Endodermal cell (in vitro differentiated cells): ENCODE measurements around the gene KIF9. TPM values are rescaled to one million over a fixed set of nuclear protein-coding genes. Genes with fewer than 3 reads are reported as not detected.

Experiments
- DNase-seq: peaks from one replicate; pipeline ENCODE4 v3.0.0-alpha.2; 2017
- H3K27ac ChIP-seq: 2 replicates; pipeline ENCODE4 v1.5.1; 2013; ENCODE audit warnings: mild to moderate bottlenecking, low read depth, low read length, moderate library complexity
- H3K27me3 ChIP-seq: 2 replicates; pipeline ENCODE4 v1.6.1; 2013; ENCODE audit warnings: mild to moderate bottlenecking, low read length, moderate library complexity; ENCODE audit not compliant: insufficient read depth, control insufficient read depth, poor library complexity, severe bottlenecking
- H3K36me3 ChIP-seq: 2 replicates; pipeline ENCODE4 v1.7.0; 2013; ENCODE audit warnings: mild to moderate bottlenecking, low read length, moderate library complexity; ENCODE audit not compliant: control insufficient read depth, insufficient read depth
- H3K4me1 ChIP-seq: one replicate; pipeline ENCODE4 v1.7.0; 2013; ENCODE audit warnings: low read length; ENCODE audit not compliant: control insufficient read depth, insufficient read depth
- H3K4me3 ChIP-seq: 2 replicates; pipeline ENCODE4 v1.5.1; 2013; ENCODE audit warnings: mild to moderate bottlenecking, low read length, moderate library complexity
- H3K9ac ChIP-seq: 2 replicates; pipeline ENCODE4 v1.6.1; 2013; ENCODE audit warnings: mild to moderate bottlenecking, low read length, moderate library complexity; ENCODE audit not compliant: poor library complexity, severe bottlenecking; ENCODE audit errors: extremely low read depth
- H3K9me3 ChIP-seq: 2 replicates; pipeline ENCODE4 v1.6.1; 2013; ENCODE audit warnings: mild to moderate bottlenecking, low read length, moderate library complexity; ENCODE audit not compliant: control insufficient read depth
- H3K27ac Mint-ChIP-seq: 2 replicates; pipeline ENCODE4 v1.8.0; 2020; ENCODE audit warnings: mixed read lengths
- H3K27me3 Mint-ChIP-seq: 2 replicates; pipeline ENCODE4 v1.8.0; 2021; ENCODE audit warnings: mild to moderate bottlenecking, mixed read lengths; ENCODE audit not compliant: insufficient read depth
- H3K36me3 Mint-ChIP-seq: 2 replicates; pipeline ENCODE4 v1.8.0; 2020; ENCODE audit warnings: low read depth, mixed read lengths
- H3K4me1 Mint-ChIP-seq: 2 replicates; pipeline ENCODE4 v1.8.0; 2020; ENCODE audit warnings: mixed read lengths
- H3K4me3 Mint-ChIP-seq: 2 replicates; pipeline ENCODE4 v1.8.0; 2020; ENCODE audit warnings: mild to moderate bottlenecking, moderate library complexity, mixed read lengths
- H3K9me3 Mint-ChIP-seq: 2 replicates; pipeline ENCODE4 v1.8.0; 2020; ENCODE audit warnings: mild to moderate bottlenecking, mixed read lengths
- CTCF ChIP-seq: fragments of 200-600 bp; sonication (generic); conservative IDR thresholded peaks from 2 replicates; pipeline ENCODE4 v1.5.0; 2021; ENCODE audit warnings: antibody characterized with exemption, mild to moderate bottlenecking
- WGBS, 2 experiments: methylation state at CpG; one replicate each; pipeline versions ENCODE4 v1.1.5 to v1.1.7; 2013; ENCODE audit warnings: missing lambda C conversion rate in 2 of 2, mixed read lengths in 1 of 2; ENCODE audit not compliant: insufficient coverage in 1 of 2, insufficient read length in 1 of 2; 5-methylcytosine and 5-hydroxymethylcytosine counted together
- total RNA-seq, 2 donors: library from RNA; stranded (reverse); fragmentation: NEBNext Ultra II Directional in 1 of 2; extraction: Animal tissue kit (Norgen Biotek cat#: 25700) in 1 of 2; gene quantifications; 2 replicates in 1 of 2; 3 replicates in 1 of 2; pipeline ENCODE4 v1.2.1, GENCODE V29; 2021

KIF9 gene
- total RNA-seq, 2 donors from 2014 or later = 9.9 TPM

- H3K4me1 ChIP-seq = peaks cover 5% of the 10 kb centered on the region
- H3K27me3 Mint-ChIP-seq = no peaks in the 10 kb centered on the region
- H3K27me3 ChIP-seq = no peaks in the 10 kb centered on the region
- no peak overlapping the region for H3K9ac ChIP-seq
- H3K27ac Mint-ChIP-seq = no peak overlapping the region
- no peak for TF ChIP-seq CTCF
- H3K9me3 ChIP-seq = no peaks in the 10 kb centered on the region
- peaks cover 8% of the 10 kb centered on the region for H3K4me1 Mint-ChIP-seq
- H3K36me3 Mint-ChIP-seq = peaks cover 8% of the 10 kb centered on the region
- DNase-seq = no peak
- no peak overlapping the region for H3K4me3 Mint-ChIP-seq
- peaks cover 16% of the 10 kb centered on the region for H3K36me3 ChIP-seq
- no peak overlapping the region for H3K27ac ChIP-seq
- 92 to 99% methylated on average over 5 to 6 of the region's 6 CpGs for WGBS, 2 experiments
- no peaks in the 10 kb centered on the region for H3K9me3 Mint-ChIP-seq
- no peak overlapping the region for H3K4me3 ChIP-seq
Measured at GRCh38 chr3:47295976-47296375, 13.4 kb upstream of the KIF9 start.

GRCh38 chr3:47295322-47295721 is 12.7 kb upstream of the KIF9 start:
- H3K27me3 ChIP-seq = no peaks in the 10 kb centered on the region
- no peak overlapping the region for H3K27ac Mint-ChIP-seq
- no peaks in the 10 kb centered on the region for H3K27me3 Mint-ChIP-seq
- peaks cover 5% of the 10 kb centered on the region for H3K4me1 ChIP-seq
- H3K36me3 Mint-ChIP-seq = peaks cover 12% of the 10 kb centered on the region
- no peak overlapping the region for H3K4me3 Mint-ChIP-seq
- H3K27ac ChIP-seq = no peak overlapping the region
- no peak overlapping the region for H3K9ac ChIP-seq
- H3K36me3 ChIP-seq = peaks cover 23% of the 10 kb centered on the region
- 90 to 97% methylated on average over 2 of the region's 2 CpGs for WGBS, 2 experiments
- no peaks in the 10 kb centered on the region for H3K9me3 ChIP-seq
- H3K4me3 ChIP-seq = no peak overlapping the region
- TF ChIP-seq CTCF = no peak
- no peak for DNase-seq
- H3K4me1 Mint-ChIP-seq = peaks cover 8% of the 10 kb centered on the region
- H3K9me3 Mint-ChIP-seq = no peaks in the 10 kb centered on the region

GRCh38 chr3:47294392-47294791 is 11.8 kb upstream of the KIF9 start:
- H3K36me3 ChIP-seq = peaks cover 32% of the 10 kb centered on the region
- peaks cover 5% of the 10 kb centered on the region for H3K4me1 ChIP-seq
- H3K9ac ChIP-seq = no peak overlapping the region
- no peaks in the 10 kb centered on the region for H3K27me3 ChIP-seq
- no peak overlapping the region for H3K4me3 Mint-ChIP-seq
- no peak for TF ChIP-seq CTCF
- no peaks in the 10 kb centered on the region for H3K9me3 Mint-ChIP-seq
- H3K4me3 ChIP-seq = no peak overlapping the region
- no peaks in the 10 kb centered on the region for H3K27me3 Mint-ChIP-seq
- peak overlapping the region; percentile 53 for H3K27ac Mint-ChIP-seq
- H3K9me3 ChIP-seq = no peaks in the 10 kb centered on the region
- H3K4me1 Mint-ChIP-seq = peaks cover 8% of the 10 kb centered on the region
- peaks cover 16% of the 10 kb centered on the region for H3K36me3 Mint-ChIP-seq
- no peak for DNase-seq
- H3K27ac ChIP-seq = no peak overlapping the region
- 90 to 97% methylated on average over 2 to 3 of the region's 3 CpGs for WGBS, 2 experiments
